ENCODE measurements around the gene ASTN2.

ASTN2 gene

DNA sequence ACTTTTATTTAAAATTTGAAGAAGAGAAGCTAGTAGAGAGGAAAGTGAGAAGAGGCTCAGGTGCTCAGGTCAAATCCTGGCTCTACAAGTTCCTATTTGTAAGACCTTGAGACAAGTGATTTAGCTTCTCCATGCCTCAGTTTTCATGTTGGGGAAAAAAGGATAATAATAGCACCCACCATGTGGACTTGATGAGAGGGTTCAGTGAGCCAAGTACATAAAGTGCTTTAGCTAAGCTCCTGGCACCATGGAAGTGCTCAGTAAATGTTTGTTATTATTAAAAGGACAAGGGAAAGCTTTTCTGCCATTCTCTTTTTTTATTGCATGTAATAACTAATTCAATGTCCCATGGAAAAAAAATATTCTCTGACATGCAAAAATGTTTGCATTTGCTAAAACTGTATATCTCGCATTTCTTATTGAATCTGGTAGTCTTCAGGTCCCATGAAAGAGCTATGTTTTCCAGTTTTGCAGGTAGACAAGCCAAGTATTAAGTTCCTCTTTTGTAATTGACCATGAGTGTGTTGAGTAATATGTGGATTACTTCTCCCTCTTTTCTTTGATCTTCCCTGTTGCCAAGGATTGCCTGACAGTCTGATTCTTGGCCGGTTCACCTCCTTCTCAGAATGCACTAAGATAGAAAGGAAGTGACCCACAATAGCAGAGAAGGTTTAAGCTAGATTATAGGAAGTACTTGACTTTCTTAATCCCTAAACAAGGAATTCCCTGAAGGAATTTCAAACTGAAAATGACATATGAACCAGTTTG, 773.4 kb downstream of the ASTN2 start:
- DNase-seq, result no peak

DNA sequence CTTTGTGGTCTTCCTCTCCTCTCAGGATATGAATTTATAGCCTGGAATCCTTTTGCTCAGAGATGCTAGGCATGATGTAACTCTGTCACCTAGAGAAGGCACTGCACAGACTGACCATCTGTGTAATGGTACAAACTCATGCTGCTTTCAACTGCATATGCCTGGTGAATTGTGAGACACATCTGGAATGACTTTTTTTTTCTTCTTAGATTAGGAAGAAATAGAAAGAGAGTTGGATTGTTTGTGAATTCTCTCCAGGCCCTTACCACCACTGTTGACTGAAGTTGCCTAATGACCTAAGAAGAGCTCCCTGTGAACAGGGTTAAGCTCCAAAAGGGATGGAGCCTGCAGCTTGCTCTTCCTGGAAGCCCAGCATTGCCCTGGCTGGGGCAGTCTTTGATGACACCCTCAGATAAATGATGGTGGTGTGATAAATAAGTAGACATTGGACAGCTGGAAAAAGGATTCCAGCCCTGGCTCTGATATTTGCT, 775.6 kb downstream of the ASTN2 start:
- no peak for DNase-seq

DNA sequence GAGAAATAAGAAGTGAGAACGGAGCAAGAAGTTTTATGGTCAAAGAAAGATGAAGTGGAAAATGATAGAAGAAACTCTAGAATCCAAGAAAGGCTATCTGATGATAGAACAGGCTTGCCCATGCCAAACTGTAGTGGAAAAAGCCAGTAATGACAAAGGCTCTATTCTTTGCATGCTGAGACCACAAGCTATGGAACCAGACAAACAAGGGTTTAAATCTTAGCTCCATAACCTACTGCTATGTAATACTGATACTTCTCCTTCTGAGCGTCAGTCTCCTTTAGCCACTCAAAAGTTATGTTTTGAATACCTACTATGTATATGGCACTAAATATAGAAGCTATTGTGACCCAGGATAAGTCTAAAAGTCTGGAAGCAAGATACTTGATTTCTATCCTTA, 778.9 kb downstream of the ASTN2 start:
- DNase-seq, result no peak

DNA sequence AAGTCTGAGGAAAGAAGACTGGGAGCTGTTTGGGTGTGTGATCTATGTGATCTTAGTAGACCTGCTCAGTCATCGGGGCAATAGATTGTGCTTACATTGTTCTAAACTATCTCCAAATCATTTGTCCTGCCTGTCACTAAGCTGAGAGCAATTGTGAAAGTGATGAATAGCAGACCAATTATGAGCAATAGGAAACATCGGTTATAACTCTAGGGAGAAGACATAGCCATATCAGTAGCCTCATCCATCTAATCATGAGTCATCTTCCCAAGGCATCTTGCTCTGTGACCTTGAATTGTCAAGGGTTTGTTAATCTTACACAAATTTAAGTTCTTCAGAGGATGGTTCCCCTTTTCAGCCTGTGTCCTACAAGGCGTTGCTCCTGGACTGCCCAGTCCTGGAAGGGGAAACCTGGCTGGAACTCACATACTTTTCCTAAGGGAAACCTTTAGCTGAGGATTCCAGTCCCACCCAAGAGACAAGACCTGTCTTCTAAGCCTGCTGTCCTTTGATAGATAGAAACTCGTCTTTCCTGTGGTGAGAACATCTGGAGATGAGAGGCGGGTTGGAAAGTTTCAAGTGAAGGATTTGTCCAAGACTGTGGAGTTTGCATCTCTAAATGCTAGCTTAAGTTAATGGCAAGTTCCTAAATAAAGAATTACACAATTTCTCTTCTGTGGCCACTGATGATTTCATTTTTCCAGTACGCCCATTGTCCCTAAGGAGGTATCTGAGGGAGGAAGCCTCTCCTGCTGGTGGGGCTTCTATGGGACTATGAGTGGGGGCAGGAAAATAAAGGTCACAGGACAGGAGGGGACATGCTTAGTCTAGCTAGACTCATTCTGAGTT, 781.6 kb downstream of the ASTN2 start:
- no peak for DNase-seq

DNA sequence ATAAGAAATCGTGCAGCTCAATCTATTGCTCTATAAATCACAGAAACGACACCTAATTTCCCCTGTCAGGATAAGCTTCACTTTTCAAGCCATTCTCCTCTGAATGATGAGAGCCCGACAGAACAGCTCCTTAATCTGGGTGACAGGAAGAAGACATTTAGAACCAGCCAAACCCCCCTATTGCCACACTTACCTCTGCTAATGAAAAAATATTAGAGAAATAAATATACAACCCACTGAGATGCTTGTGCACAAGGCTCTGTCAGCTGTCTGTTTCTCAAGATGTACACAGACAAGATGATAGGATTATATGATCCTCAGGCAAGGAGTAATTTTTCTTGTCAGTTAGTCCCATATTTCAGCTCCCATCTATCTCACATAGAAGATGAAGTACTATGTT, 785.2 kb downstream of the ASTN2 start:
- no peak for DNase-seq

DNA sequence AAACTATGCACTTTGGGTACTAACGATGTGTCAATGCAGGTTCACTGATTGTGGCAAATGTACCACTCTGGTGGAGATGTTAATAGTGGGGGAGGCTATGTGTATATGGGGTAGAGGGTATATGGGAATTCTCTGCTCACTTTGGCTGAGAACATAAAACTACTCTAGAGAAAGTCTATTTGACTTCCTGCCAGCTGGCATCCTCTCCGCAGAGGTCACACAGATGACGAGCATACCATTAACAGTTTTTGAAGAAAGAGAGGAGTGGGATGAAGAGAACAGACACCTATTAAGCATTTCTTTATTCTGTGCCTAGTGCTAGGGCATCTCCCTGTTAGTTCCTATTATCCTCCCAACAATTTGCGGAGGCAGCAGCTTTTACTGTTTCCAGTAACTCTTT, 786.1 kb downstream of the ASTN2 start:
- DNase-seq, result no peak

DNA sequence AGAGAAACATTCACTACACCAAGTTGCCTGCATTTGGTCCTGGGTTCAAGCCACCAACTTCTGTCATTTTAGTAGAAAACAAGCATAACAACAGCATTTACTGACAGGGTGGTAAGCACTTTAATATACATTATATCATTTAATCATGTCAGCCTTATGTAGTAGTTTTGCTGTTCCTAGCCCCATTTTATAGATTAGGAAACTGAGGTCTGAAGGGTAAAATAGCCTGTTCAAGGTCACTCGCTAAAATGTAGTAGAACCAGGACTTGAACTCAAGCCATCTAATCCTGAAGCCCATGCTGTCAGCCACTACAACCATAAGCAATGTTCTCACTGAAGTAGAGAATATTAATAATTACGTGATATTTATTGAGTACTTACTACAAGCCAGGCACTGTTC, 787.4 kb downstream of the ASTN2 start:
- DNase-seq, result no peak

DNA sequence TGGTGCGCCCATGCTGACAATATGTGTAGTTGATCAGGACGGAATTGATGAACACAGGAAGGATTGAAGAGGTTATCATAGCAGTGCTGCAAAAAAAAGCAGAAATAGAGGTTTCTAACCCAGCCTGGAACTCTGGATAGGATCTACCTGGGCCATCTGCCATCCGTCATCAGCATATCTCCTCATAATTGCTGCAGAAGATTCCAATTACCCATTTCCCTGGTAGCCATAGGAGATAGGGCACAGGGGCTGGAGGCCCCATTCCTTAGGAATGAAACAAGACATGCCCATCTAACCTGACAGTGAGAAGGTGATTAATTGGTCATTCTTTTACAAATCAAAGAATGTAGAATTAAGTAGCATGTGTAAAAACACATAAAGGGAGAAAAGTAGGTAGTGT, 788.1 kb downstream of the ASTN2 start:
- no peak for DNase-seq

DNA sequence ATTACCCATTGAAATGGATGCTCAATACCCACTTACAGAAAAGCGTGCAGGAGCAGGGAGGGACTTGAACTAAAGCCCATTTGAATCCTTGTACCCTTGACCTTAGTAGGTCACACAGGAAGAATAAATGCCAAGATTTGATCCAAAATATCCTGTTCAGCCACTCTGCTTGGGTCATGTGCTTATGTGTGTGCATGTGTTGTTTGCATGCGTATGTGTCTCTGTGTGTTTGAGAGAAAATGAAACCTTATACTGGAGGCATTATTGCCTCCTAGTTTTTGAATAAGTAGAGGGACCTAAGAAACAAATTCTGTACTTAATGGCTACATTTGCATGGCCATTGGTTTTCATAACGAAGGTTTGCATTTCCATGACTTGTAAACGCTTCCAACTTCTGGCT, 791.1 kb downstream of the ASTN2 start:
- DNase-seq, result no peak

DNA sequence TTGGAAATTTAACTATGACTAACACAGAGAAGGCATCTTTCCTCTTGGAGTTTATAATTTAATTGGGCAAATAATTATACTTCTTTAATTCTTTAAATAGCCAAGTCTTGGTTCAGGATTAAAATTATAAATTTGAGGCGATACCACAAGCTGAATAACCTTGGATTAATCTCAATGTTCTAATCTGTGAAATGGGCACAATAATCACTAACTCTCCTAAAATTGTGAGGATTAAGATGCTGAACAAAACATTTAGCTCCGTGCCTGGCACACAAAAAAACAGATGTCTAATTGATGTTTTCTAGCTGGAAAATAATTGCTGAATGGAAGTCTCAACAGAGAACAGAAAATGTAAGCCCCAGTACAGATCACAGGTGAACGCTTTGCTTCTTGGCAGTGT, 797.5 kb downstream of the ASTN2 start:
- DNase-seq, result no peak

DNA sequence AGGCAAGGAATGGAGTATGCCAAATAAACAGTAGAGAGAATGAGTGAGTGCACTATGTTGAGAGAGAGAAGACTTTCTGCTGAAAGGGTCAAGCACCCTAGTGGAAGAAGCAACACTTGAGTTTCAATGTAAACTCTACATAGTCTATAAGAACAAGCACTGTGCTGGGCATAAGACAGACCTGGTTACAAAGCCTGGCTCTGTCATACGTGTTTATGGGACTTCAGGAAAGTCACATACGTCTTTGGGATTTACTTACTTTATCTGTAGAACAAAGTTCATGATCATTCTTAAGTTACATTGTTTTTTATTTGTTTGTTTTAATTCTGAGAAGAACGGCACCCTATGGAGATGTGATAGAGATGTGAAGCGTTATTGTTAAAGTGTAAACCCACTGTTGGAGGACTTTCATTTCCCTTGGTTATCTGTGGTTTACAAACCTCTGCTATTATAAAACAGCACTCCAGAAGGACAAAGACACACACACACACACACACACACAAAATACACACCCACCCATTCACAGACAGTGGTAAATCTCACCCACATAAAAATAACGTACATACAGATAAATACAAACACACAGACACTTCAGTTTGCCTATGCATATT, 798.4 kb downstream of the ASTN2 start:
- no peak for DNase-seq

DNA sequence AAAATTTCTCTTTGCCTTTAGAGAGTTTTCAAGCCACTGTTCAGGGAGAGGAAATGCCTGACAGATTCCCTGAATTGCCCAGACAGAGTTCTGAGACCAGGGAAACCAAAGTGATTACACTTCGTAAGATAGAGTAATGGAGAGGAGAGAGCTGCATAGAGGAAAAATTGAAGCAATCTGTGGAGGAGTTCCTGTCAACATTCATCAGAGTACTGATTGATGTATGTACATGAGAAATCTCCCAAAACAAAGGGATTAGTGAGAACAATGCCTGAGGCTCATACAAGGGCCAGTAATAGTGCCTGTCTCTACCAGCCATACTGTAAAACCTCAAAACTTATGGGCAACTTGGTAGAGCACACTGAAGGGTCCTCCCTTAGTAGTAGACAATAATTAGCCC, 806.8 kb downstream of the ASTN2 start:
- no peak for DNase-seq

DNA sequence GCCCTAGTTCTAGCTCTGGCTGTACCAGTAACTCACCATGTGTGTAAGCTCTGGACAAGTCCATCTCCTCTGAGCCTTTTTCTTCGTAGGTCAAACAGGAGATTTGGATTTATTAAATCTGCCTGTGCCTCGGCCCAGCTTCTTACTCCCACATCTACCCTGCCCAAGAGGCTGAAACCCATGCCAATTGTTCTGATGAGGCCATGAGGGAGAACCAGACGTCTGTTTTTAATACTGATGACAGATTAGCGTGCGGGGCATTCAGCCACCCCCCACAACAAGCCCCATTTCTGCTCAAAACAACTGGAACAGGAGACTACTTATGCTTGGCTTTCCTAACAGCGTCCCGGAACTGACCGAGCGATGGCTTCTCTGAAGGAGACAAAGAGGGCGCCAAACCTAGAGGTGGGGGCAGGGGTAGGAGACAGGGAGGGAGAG, 808.9 kb downstream of the ASTN2 start:
- no peak for DNase-seq

DNA sequence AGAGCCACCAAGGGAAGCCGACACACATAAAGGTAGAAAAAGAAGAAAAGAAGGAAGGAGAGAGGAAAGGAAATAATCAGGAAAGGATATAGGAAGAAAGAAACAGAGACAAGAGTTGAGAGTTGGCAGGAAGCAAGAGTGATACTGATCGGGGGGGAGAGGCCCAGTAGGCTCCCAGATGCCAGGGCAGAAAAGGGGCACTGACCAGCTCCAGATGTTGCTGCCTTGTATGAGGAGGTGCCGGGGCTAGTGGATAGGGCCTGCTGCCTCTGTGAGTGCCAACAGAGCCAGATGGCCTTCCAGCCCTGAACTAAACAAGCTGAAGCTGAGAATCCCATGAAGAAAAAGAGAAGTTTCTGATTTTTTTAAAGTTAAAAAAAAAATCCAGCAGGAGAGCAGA, 809.8 kb downstream of the ASTN2 start:
- DNase-seq, result no peak

DNA sequence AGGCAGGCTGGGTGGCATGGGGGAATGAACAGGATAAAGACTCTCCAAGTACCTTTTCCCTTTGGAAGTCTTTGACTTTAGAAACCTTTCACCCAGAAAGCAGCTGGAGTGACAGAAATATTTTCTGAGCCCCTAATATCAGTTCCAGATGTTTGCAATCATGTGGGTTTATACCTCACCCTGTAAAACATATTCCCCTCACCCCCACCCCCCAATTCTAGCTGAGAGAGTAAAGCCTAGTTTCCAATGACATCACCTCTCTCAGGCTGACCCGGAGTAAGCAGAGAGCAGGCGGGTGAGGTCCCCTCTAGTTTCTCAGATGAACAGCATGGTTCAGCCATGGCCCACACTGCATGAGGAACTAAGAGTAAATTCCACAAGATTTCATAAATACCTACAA, 810.6 kb downstream of the ASTN2 start:
- no peak for DNase-seq

DNA sequence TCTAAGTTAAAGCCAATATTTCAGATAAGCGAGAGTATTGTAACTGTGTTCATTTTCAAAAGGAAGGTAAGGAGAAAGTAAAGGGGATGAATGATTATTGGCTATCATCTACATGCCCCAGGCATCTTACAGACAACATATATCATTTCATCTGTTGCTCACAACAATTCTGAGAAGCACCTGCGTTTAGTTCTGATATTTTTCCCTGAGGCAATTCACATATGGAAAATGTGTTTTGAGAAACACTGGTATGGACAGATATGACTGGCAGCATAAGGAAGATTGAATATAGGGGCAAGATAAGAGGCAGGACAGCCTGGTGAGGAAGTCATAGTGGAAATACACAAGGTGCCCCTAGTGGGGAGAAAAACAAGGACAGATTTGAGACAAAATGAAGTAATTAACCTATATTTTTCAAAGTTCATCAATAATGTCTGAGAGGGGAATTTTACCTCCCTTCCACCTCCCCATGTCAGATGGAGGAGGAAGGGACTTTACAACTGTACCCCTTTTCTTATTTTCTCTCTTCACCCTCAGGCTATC, 815.4 kb downstream of the ASTN2 start:
- no peak for DNase-seq

DNA sequence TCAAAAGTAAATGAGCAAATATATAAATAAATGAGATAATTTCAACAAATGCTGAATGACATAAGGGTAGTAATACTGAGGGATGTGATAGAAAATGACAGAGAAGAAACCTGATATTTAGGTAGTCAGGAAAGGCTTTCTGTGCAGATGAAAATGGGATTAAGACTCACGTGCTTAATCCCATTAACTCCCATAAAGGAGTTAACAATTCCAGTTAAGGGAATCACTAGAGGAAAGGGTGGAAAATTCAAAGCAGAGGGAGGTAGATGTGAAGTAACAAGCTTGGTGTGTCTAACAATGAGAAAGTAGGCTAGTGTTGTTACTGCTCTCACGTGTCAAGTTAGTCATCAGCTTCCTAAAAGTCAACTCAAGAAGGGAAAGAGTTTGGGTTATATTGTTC, 818.2 kb downstream of the ASTN2 start:
- no peak for DNase-seq

DNA sequence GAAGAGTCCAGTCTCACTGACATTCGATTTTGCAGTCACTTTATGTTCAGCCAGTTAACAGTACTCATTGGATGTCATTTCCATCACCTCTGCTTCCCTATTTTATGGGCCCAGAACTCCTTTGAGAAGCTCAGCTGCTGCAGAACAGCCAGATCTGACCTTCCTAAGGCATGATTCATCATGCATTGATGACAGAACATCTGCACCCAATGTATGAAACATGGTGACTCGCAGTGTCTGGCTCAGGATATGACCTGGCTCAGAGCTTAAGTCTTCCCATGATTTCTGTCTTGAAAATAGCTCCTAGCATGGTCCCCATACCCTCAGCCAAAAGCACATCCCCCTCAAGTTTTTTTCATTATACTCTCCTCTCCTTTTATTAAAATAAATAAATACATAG, 820.3 kb downstream of the ASTN2 start:
- DNase-seq, result no peak

DNA sequence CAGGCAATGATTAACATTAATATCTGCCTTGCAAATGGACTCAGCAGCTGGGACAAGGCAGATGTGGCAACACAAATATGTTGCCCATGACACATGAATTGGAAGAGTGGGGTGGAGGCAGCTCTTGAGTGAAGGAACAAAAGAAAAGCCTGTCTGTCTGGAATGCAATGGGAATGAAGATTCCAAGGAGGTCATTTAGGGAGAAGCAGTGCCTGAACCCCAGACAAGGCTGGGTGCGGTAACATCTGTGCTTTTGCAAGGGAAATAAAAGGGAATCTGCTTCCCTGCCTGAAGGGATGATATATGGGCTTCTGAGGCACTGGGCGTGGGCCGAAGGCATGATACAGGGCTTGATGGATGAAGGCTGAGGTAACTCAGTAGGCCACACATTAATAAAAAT, 821.9 kb downstream of the ASTN2 start:
- no peak for DNase-seq

DNA sequence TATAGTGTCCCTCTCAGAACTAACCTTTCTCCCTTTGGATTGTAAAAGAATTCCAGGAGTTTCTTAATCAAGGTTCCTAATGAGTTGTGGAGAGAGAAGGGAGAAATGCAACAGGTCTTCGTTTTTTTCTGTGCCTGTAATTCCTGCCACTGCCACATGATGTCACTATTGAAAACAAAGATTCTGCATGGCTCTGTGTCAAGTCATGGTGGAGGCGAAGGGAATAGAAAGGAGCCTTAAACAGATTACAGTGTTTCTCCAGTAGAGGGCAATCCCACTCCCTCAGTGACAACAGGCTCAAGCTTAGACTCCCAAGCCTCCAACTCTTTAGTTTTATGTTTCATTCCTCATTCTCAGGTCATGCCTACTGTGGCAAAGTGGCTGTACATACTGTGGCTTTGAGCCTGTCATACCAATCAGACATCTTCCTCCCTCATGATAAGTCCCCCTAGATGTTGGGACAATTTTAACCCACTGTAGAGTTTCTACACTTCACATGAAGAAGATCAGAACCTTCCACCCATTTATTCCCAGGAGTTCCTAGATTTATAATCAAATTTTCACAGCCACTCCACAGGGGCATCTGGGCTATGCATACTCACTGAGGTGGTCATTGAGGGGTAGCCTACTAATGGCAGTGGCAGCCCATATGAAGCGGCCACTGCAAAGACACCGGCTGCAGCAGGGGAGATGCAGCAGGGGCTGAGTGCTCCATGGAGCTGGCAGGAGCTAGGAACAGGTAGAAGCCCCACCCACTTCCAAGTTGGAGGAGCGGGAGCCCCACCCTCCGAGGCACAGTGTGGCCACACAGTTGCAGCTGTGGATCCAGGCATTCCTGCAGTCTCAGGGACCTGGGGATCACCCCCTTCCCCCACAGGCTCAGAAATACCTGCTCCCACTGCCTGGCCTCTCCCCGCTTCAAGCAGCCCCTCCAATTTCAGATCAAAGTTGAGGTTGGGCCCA, 825.2 kb downstream of the ASTN2 start:
- peak; percentile 5 for DNase-seq

DNA sequence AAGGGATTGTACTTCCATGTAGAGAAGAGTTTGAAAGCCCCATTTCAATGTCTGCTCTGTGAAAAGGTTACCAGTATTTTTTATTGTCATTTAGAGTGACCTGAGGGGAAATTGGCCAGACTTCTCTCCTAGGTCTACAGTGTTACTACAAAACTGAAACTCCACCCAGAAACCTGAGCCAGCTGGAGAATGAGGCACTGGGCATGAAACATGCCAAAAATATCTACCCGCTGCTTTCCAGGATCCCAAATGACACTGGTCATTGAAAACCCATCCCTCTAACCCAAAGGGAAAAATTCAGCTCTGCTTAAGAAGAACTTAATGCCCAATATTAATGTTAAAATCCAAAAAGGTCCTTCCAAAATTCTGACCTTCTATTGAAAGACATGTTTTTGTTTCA, 826.9 kb downstream of the ASTN2 start:
- no peak for DNase-seq

DNA sequence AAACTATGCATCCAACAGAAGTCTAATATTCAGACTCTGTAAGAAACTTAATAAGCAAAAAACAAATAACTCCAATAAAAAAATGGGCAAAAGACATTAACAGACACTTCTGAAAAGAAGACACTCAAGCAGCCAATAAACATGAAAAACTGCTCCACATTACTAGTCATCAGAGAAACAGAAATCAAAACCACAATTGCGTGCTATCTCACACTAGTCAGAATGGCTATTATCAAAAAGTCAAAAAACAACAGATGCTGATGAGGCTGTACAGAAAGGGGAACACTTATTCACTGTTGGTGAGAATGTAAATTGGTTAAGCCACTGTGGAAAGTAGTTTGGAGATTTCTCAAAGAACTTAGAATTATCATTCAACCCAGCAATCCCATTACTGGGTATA, 829.0 kb downstream of the ASTN2 start:
- no peak for DNase-seq

Measured in NCI-H1694 treated with DMSO at 0.1 percent for 48 hours (cell line).